GM21528 (cell line): ENCODE measurements around the gene RABGEF1.
A peak's percentile ranks its signal among the peaks of the same experiment; 100 is the strongest.
"Not testable (repeated sequence)": the region's sequence is repeated elsewhere in the genome, so short reads cannot be mapped to it uniquely, and the experiment has no call there.

Source experiments
- ATAC-seq: cut with Tn5 transposase; IDR thresholded peaks from one replicate; pipeline ENCODE4 v1.9.1; 2021; ENCODE audit warnings: mild to moderate bottlenecking, moderate library complexity; ENCODE audit not compliant: unreplicated experiment, low FRiP score

Gene RABGEF1

DNA sequence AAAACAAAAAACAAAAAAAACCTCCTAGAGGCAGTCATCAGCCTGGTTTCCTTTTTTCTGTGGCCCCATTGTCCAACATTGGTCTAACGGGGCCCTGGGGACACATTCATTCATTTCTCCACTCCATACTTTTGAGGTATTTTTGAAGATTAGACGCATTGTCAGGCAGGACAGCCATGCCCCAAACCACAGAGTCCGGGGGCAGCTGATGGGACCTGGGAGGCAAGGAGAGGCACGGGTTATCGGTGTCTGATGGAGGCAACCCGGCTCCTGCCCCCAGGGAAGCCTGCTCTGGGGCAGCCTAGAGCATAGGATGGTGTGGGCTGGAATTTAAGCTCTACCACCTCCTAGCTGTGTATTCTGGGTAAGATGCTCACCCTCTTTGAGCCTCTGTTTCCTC is 6.5 kb upstream of the RABGEF1 start:
- no peak for ATAC-seq

DNA sequence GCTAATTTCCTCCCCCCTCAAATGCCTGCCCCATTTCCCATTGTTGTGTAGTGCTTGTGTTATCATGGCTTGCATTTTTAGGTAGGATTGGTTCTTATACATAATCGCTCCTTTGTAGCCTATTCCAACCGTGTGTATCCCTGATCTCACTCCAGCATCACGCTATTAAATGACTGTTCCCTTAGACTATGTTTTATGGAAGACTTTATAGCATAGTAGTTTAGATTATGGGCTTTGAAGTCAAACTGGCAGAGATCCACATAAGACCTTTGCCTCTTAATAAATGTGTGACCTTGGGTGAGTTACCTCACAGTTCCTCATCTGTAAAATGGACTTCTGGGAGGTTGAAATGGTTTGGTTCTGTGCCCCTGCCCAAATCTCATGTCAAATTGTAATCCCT is 5.4 kb upstream of the RABGEF1 start:
- no peak for ATAC-seq

- no peak for ATAC-seq
Observed at GRCh38 chr7:66735850-66736249, 4.7 kb upstream of the RABGEF1 start.

DNA sequence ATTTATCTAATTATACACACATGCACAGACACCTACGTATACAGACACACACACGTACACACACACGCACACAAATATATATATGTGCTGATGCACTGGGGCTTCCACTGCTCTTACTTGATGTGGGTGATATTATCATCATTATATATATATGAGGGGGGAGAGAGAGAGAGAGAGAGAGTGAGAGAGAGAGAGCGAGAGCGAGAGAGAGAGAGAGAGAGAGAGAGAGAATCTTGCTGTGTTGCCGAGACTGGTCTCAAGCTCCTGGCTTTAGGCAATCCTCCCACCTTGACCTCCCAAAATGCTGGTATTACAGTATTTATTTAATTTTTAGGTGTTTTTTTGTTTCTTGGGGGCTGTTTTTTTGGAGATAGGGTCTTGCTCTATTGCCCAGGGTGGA is 3.6 kb upstream of the RABGEF1 start:
- ATAC-seq = no peak

DNA sequence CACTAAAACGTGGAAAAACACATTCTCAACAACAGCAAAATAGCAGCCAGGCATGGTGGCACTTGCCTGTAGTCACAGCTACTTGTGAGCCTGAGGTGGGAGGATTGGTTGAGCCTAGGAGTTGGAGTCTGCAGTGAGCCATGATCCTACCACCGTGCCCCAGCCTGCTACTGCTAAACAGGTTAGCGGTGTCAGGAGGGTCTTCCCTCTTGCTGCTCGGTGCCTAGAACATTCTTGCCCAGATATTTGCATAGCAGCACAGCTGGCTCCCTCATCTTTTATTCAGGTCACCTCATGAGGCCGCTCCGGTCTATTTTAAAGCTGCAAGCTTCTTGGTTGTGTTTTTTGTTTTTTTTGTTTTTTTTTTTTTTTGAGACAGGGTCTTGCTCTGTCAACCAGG is 2.9 kb upstream of the RABGEF1 start:
- no peak for ATAC-seq

DNA sequence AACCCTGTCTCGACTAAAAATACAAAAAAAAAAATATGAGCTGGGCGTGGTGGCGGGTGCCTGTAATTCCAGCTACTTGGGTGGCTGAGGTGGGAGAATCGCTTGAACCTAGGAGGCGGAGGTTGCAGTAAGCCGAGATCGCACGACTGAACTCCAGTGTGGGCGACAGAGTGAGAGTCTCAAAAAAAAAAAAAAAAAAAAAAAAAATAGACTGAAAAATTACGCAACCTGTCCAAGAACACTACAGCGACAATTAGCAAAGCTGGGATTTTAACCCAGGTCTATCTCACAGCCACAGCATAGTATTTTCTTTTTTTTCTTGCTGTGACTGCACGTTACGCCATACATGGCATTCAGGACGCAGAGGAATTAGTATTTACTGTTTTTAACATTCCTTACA is 1.1 kb upstream of the RABGEF1 start:
- ATAC-seq = no peak

DNA sequence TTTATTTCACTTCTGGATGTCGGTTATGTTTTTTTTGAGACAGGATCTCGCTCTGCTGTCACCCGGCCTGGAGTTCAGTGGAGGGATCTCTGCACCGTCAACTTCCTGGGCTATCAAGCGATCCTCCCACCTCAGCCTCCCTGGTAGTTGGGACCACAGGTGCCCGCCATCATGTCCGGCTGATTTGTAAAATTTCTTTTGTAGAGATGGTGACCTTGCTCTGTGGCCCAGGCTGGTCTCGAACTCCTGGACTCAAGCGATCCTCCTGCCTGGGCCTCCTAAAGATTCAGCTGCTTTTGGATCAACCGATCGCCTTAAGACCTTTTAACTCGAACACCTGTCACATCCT is 606 bp upstream of the RABGEF1 start:
- ATAC-seq = peak; percentile 7

GRCh38 chr7:66740980-66741709 is 612 bp downstream of the RABGEF1 start:
- ATAC-seq = peak; percentile 42

DNA sequence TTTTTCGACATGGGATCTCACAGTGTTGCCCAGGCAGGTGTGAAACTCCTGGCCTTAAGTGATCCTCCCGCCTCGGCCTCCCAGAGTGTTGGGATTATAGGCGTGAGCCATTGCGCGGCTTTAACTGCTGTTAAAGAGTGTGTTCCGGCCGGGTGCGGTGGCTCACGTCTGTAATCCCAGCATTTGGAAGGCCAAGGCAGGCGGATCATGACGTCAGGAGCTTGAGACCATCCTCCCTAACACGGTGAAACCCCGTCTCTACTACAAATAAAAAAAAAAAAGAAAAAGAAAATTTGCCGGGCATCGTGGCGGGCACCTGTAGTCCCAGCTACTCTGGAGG is 1.1 kb downstream of the RABGEF1 start:
- no peak for ATAC-seq

GRCh38 chr7:66742298-66742697 is 1.8 kb downstream of the RABGEF1 start:
- ATAC-seq = not testable (repeated sequence)

DNA sequence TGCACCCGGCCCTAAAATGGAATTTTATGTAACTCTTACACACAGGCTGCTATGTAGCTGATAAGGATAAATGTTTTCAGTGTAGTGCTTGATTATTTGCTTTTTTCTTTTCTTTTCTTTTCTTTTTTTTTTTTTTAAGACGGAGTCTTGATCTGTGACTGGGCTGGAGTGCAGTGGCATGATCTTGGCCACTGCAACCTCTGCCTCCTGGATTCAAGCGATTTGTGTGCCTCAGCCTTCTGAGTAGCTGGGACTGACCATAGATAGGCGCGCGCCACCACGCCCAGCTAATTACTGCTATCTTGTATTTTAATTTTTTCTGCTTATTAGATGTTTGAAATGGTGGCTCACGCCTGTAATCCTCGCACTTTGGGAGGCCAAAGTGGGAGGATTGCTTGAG is 3.4 kb downstream of the RABGEF1 start:
- ATAC-seq = no peak

DNA sequence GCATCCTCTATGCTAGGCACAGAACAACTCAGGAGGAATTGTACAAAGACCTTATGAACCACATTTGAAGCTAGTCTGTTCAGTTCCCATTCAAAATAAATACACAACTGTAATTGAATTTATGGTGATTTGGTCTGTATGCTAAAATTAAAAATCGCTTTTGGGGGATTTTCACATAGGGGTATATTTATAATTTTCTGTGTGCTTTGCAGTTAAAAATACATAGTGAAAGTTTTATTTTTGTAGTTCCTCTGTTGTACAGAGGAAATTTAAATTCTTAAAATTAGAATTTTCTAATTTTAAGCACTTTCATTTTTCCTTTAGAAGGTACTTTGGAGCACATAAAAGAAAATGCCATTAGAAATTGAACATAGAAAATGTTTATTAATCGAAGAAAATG is 6.9 kb downstream of the RABGEF1 start:
- no peak for ATAC-seq

GRCh38 chr7:66747881-66748511 is 7.5 kb downstream of the RABGEF1 start:
- ATAC-seq = no peak

DNA sequence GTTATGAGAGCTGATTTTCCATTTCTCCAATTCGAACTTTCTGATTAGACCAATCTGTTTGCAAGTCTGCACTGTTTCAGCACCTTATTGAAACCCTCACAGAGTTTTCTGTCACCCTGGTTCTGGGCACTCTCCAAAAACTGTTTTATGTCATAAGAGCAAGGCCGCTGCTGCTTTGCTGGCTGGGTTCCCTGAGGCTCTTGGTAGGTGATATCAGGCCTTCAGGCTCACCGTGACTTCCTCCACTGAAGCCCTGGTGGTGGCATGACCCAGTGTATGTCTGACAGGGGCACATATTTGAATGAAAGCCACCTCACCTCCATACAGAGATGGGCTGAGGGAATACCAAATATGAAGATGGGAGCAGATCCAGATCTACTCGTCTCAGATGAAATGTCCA is 8.3 kb downstream of the RABGEF1 start:
- no peak for ATAC-seq

GRCh38 chr7:66751945-66752344 is 11.4 kb downstream of the RABGEF1 start:
- ATAC-seq = no peak

DNA sequence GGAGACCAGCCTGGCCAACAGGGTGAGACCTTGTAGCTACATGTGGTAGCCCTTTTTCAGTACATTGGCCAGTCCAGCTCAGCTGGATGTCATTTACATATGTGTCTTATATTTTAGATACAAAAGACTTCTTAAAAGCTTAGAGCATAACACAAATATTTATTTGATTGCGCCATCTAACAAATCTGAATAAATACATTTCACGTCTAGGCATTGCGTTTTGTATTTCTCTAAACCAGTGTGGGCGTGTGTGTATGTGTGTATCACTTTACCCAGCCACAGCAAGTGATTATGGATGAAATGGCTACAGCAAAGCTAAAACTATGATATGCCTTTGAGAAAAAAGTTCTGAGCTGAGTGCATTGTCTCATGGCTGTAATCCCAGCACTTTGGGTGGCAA is 14.0 kb downstream of the RABGEF1 start:
- ATAC-seq = no peak

DNA sequence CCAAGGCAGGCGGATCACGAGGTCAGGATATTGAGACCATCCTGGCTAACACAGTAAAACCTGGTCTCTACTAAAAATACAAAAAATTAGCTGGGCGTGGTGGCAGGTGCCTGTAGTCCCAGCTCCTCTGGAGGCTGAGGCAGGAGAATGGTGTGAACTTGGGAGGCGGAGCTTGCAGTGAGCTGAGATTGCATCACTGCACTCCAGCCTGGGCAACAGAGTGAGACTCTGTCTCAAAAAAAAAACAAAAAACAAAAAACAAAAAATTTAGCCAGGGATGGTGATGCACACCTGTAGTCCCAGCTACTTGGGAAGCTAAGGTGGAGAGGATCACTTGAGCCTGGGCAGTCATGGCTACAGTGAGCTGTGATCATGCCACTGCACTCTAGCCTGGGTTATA is 14.5 kb downstream of the RABGEF1 start:
- not testable (repeated sequence) for ATAC-seq

- ATAC-seq = not testable (repeated sequence)
Observed at GRCh38 chr7:66756227-66756626, 15.7 kb downstream of the RABGEF1 start.

DNA sequence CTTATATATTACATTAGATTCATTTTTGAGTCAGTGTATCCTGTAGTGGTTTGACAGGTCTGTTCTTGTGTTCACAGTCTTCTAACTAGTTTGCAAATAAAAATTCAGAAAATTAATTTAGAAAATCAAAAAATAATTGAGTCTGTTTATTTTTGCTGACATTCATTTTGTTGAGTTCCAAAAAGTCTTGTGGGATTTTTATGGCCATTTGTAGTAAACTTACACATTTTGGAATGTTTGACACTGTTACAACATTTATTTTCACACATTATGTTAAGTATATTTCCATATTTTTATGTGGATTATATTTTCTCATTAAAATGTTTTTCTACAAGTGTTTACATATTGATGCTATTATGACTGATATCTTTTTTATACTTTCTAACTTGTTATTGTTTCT is 16.4 kb downstream of the RABGEF1 start:
- ATAC-seq = no peak

DNA sequence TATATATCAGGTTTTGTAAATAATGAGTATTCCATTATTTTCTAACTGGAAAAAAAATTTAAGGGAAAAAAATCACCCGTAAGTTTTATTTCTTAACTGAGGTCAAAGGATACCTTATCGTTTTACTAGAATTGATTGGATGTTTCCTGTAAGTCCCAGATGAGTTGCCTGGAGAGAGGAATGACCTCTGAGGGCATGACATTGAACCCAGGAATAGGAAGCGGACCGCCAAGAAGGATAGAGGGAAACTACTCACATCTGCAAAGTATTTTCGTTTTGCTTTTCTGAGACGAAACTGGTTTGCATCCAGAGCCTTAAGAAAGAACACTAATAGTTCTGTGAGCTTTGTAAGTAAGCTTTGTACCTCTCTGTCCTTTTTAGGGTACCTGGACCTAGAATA is 17.4 kb downstream of the RABGEF1 start:
- no peak for ATAC-seq

DNA sequence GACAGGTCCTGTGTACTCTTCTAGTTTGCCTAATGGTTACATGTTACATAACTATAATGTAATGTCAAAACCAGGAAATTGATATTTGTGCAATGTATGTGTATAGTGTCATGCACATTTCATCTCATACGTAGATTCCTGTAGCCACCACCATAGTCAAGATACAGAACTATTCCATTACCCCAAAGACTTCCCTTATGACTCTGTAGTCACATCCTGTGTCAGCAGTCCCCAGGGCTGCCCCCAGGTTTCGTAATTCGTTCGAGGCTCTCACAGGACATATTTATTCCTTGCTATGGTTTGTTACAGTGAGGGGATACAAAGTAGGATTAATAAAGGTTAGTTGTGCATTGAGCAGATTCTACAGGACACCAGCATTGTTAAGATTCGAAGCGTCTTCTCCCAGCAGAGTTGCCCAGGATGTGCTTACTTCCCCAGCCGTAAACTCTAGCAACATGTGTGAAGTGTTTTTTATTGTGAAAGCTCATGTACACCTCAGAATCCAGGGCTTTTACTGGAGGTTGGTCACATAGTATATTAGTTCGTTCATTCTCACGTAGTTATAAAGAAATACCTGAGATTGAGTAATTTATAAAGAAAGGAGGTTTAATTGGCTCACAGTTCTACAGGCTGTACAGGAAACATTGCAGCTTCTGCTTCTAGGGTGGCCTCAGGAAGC is 18.6 kb downstream of the RABGEF1 start:
- peak; percentile 68 for ATAC-seq

GRCh38 chr7:66763183-66763582 is 22.6 kb downstream of the RABGEF1 start:
- not testable (repeated sequence) for ATAC-seq
